GM12878 (cell line): ENCODE results near the gene CES3. TPM values are rescaled to one million over a fixed set of nuclear protein-coding genes. Genes with fewer than 3 reads are reported as not detected.

Source experiments
- ATAC-seq: fragments of 200-7000 bp; cut with Tn5 transposase; 3 replicates; pipeline ENCODE4 v1.9.1; 2020; ENCODE audit warnings: mild to moderate bottlenecking, moderate library complexity
- BruUV-seq: library from RNA; stranded (reverse); fragments of 400-500 nt; replicated peaks from 2 replicates; lab custom pipeline; 2021; lab: Mats Ljungman, UMichigan
- CTCF ChIA-PET: fragments of 300-600 bp; sonication (Branson Sonifier 250); formaldehyde crosslinking; extraction: SDS; loops from one replicate; lab custom pipeline; 2021; ENCODE audit warnings: inconsistent platforms; lab: Yijun Ruan, JAX
- POLR2A ChIA-PET: fragments of 350-600 bp; formaldehyde crosslinking; extraction: SDS; loops from one replicate; lab custom pipeline; 2021; ENCODE audit warnings: inconsistent platforms; lab: Charles Lee
- RAD21 ChIA-PET: fragments of 300-600 bp; sonication (Branson Sonifier 250); formaldehyde crosslinking; loops from one replicate; lab custom pipeline; 2023; ENCODE audit warnings: antibody characterized with exemption; ENCODE audit not compliant: unreplicated experiment; lab: Charles Lee
- SMC1A ChIA-PET: fragments of 300-600 bp; sonication (Branson Sonifier 250); formaldehyde crosslinking; loops from one replicate; lab custom pipeline; 2023; ENCODE audit not compliant: unreplicated experiment, uncharacterized antibody; lab: Charles Lee
- DNase-seq: peaks from one replicate; pipeline ENCODE4 v3.0.0-alpha.2; 2011; ENCODE audit warnings: low read depth, low spot score
- FAIRE-seq: peaks from 3 replicates; lab custom pipeline; 2011; peaks lifted over from hg19 to GRCh38; lab: Jason Lieb, UNC
- H2AFZ ChIP-seq: 2 replicates; pipeline ENCODE4 v1.6.0; 2011; ENCODE audit warnings: low read depth, low read length, control low read depth; ENCODE audit not compliant: control insufficient read depth
- H3K27ac ChIP-seq: 2 replicates; pipeline ENCODE4 v1.5.1; 2011; ENCODE audit warnings: control low read depth; ENCODE audit not compliant: control insufficient read depth, insufficient read depth
- H3K27me3 ChIP-seq, 2 experiments: replicated peaks in 1 of 2; 2 replicates each; pipeline versions ENCODE4 v1.6.0 to v1.6.1; 2011; ENCODE audit warnings: low read length in 1 of 2; ENCODE audit not compliant: control insufficient read depth in 2 of 2, insufficient read depth in 2 of 2
- H3K36me3 ChIP-seq, 2 experiments: 2 replicates each; pipeline ENCODE4 v1.5.1; 2011; ENCODE audit warnings: low read length in 1 of 2; ENCODE audit not compliant: control insufficient read depth in 2 of 2, insufficient read depth in 2 of 2
- H3K4me1 ChIP-seq: 2 replicates; pipeline ENCODE4 v1.6.1; 2011; ENCODE audit warnings: mild to moderate bottlenecking, low read length, moderate library complexity, mixed read lengths; ENCODE audit not compliant: control insufficient read depth, insufficient read depth
- H3K4me2 ChIP-seq: 2 replicates; pipeline ENCODE4 v1.6.0; 2011; ENCODE audit warnings: control low read depth; ENCODE audit not compliant: control insufficient read depth, insufficient read depth
- H3K4me3 ChIP-seq: fragments of 200-600 bp; sonication (generic); 2 replicates; pipeline ENCODE4 v1.5.1; 2016
- H3K79me2 ChIP-seq: 2 replicates; pipeline ENCODE4 v1.6.0; 2011; ENCODE audit warnings: low read length; ENCODE audit not compliant: control insufficient read depth, insufficient read depth
- H3K9ac ChIP-seq: 2 replicates; pipeline ENCODE4 v1.8.0; 2011; ENCODE audit warnings: low read length, control low read depth, mixed read lengths; ENCODE audit not compliant: control insufficient read depth, insufficient read depth
- H3K9me3 ChIP-seq: replicated peaks from 3 replicates; pipeline ENCODE4 v1.5.1; 2011; ENCODE audit warnings: mild to moderate bottlenecking, low read length; ENCODE audit not compliant: control insufficient read depth, insufficient read depth
- H4K20me1 ChIP-seq: 2 replicates; pipeline ENCODE4 v1.6.0; 2011; ENCODE audit not compliant: control insufficient read depth, insufficient read depth
- FOXM1 ChIP-seq: IDR thresholded peaks from 2 replicates; pipeline ENCODE4 v1.6.1; 2012; ENCODE audit warnings: low read depth, mild to moderate bottlenecking, inconsistent platforms, low read length, moderate library complexity
- IRF4 ChIP-seq: IDR thresholded peaks from 2 replicates; pipeline ENCODE4 v1.6.1; 2011; ENCODE audit warnings: low read depth, low read length
- MEF2B ChIP-seq: fragments of 450-650 bp; IDR thresholded peaks from 2 replicates; pipeline ENCODE4 v1.6.1; 2018; ENCODE audit warnings: mild to moderate bottlenecking, moderate library complexity; ENCODE audit not compliant: partially characterized antibody, poor library complexity, severe bottlenecking
- MTA3 ChIP-seq: IDR thresholded peaks from 2 replicates; pipeline ENCODE4 v1.6.1; 2012; ENCODE audit warnings: low read length, inconsistent platforms, borderline replicate concordance
- PAX5 ChIP-seq: IDR thresholded peaks from 2 replicates; pipeline ENCODE4 v1.6.1; 2011; ENCODE audit warnings: low read depth, low read length, borderline replicate concordance
- PML ChIP-seq: IDR thresholded peaks from 2 replicates; pipeline ENCODE4 v1.6.1; 2012; ENCODE audit warnings: low read length, inconsistent platforms
- RAD21 ChIP-seq: IDR thresholded peaks from 2 replicates; pipeline ENCODE4 v1.6.1; 2011; ENCODE audit warnings: mild to moderate bottlenecking, low read depth, low read length, moderate library complexity; ENCODE audit not compliant: insufficient read depth
- SPI1 ChIP-seq: IDR thresholded peaks from 2 replicates; pipeline ENCODE4 v1.6.1; 2011; ENCODE audit warnings: low read depth, mild to moderate bottlenecking, low read length, moderate library complexity, borderline replicate concordance; ENCODE audit not compliant: insufficient read depth
- ZNF622 ChIP-seq: fragments of 450-650 bp; IDR thresholded peaks from 2 replicates; pipeline ENCODE4 v1.6.1; 2017; ENCODE audit warnings: mild to moderate bottlenecking, inconsistent platforms
- WGBS: methylation state at CpG from one replicate; pipeline ENCODE4 v1.1.6; 2016; ENCODE audit warnings: low lambda C conversion rate; ENCODE audit not compliant: insufficient replicate concordance, insufficient coverage; ENCODE audit errors: missing lambda C conversion rate; 5-methylcytosine and 5-hydroxymethylcytosine counted together
- in situ Hi-C: fragments of 300-500 bp; cut with MboI; formaldehyde crosslinking; loops from 9 replicates; pipeline ENCODE4 v1.14.3; 2018; ENCODE audit warnings: mixed read lengths
- intact Hi-C: fragments of 100-400 bp; cut with micrococcal nuclease; formaldehyde crosslinking; loops from one replicate; pipeline ENCODE4 v1.14.2; 2022; ENCODE audit not compliant: unreplicated experiment
- polyA plus RNA-seq, 11 experiments: library from polyadenylated mRNA; depleted of rRNA in 4 of 11; unstranded in 6 of 11; stranded (reverse) in 5 of 11; fragments of >200 nt; fragmentation: Nextera tagmentation in 4 of 11; fragmentation: Illumina TruSeq in 1 of 11; extraction: Ambion mirVana in 4 of 11; extraction: Trizol in 1 of 11; gene quantifications; 1 replicate in 1 of 11; 2 replicates in 10 of 11; pipeline versions ENCODE4 v1.2.1 to v1.2.3, GENCODE V29; 2011 to 2016; ENCODE audit warnings: inconsistent platforms in 2 of 11, missing spikeins in 2 of 11, low read depth in 1 of 11
- total RNA-seq, 4 experiments: library from RNA; depleted of rRNA in 3 of 4; stranded (reverse); fragments of >200 nt in 3 of 4; fragmentation: Illumina TruSeq in 1 of 4; extraction: Trizol in 1 of 4; gene quantifications; 2 replicates each; pipeline versions ENCODE4 v1.2.1 to v1.2.3, GENCODE V29; 2013 to 2021
- TF ChIP-seq, protein P1 (sequence below): IDR thresholded peaks from 2 replicates; pipeline ENCODE4 v1.6.1; 2012; ENCODE audit warnings: low read depth, low read length, improper control_type of control experiment
- TF ChIP-seq, protein P2 (sequence below): IDR thresholded peaks from 2 replicates; pipeline ENCODE4 v1.6.1; 2011; ENCODE audit warnings: mild to moderate bottlenecking, low read depth, low read length, moderate library complexity; ENCODE audit not compliant: insufficient replicate concordance
- TF ChIP-seq, protein P3 (sequence below): fragments of 450-650 bp; formaldehyde crosslinking; IDR thresholded peaks from 2 replicates; pipeline ENCODE4 v1.5.0; 2022; ENCODE audit warnings: mild to moderate bottlenecking, missing genetic modification characterization
- TF ChIP-seq, protein P4 (sequence below): fragments of 450-650 bp; IDR thresholded peaks from 2 replicates; pipeline ENCODE4 v1.6.1; 2016; ENCODE audit warnings: mild to moderate bottlenecking, moderate library complexity, borderline replicate concordance

The CES3 gene
- total and polyA plus RNA-seq, 10 of the 15 experiments (the other 5 are each of a cell fraction or from before 2014, with no cell fraction given), result 0.09 to 3.1 (median 0.76) TPM

DNA sequence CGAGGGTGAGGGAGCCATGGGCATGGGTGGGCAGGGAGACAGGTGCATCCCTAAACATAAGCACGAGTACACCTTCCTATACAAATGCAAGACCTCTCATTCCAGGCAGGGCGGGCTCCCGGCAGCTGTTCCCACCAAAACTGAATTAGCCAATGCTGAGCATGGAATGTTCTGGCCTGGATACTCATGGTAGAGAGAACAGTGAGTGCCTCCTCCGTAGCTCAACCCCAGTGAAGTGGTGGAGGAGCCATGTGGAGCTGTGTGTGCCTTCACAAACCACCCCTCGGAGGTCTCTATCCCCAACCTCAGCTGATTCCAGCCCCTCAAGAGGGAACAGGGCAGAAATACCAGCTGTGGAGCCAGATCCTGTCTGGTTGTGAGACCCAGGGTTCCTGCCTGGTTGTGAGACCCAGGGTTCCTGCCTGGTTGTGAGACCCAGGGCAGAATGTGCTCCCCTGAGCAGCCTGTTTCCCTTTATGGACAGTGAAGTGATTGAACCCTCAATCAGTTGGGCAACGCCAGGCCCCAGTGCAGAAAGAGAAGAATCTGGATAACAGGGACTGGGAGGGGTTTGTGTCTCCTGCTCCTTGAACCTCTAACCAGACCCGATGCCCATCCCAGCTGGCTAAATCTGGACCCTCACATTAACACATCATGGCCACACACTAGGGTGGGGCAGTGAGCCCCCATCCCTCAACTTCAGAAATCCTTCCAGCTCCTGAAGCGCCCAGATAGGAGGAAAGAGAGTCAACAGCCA, 40.0 kb upstream of the CES3 start:
- 26% methylated on average over 9 of the region's 9 CpGs for WGBS
- Histone ChIP-seq H3K27ac (no peak overlapping the region), H3K9me3 (no peaks in the 10 kb centered on the region), H3K27me3 (peaks cover 0 to 3% of the 10 kb centered on the region in 2 experiments; a peak in 3 of 4 replicates), H3K36me3 (no peaks in the 10 kb centered on the region), H3K4me1 (peaks cover 8% of the 10 kb centered on the region), H3K4me3 (no peak overlapping the region), H4K20me1 (no peaks in the 10 kb centered on the region), H3K9ac (no peak overlapping the region), H3K79me2 (no peaks in the 10 kb centered on the region), H3K4me2 (no peak overlapping the region), H2AFZ (no peak overlapping the region)
- in situ Hi-C loops, result no loop called here
- RAD21 ChIA-PET, result interaction anchor here (1.0 kb wide), 1 partner anchor 11 kb away, joined by 3 read pairs; no protein-coding TSS in a partner anchor
- no peak for FAIRE-seq
- no TSS peak for BruUV-seq
- CTCF ChIA-PET, result interaction anchor here (1.0 to 1.1 kb wide), 2 partner anchors 11 to 26 kb away, joined by 3 read pairs; no protein-coding TSS in a partner anchor
- DNase-seq, result no peak
- SMC1A ChIA-PET, result no interaction called here
- TF ChIP-seq, protein P1, sequence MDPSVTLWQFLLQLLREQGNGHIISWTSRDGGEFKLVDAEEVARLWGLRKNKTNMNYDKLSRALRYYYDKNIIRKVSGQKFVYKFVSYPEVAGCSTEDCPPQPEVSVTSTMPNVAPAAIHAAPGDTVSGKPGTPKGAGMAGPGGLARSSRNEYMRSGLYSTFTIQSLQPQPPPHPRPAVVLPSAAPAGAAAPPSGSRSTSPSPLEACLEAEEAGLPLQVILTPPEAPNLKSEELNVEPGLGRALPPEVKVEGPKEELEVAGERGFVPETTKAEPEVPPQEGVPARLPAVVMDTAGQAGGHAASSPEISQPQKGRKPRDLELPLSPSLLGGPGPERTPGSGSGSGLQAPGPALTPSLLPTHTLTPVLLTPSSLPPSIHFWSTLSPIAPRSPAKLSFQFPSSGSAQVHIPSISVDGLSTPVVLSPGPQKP, result no peak
- TF ChIP-seq IRF4 (no peak), PAX5 (no peak), RAD21 (no peak), ZNF622 (no peak), PML (no peak), MEF2B (no peak), MTA3 (no peak), SPI1 (no peak), FOXM1 (no peak)
- TF ChIP-seq, protein P2, sequence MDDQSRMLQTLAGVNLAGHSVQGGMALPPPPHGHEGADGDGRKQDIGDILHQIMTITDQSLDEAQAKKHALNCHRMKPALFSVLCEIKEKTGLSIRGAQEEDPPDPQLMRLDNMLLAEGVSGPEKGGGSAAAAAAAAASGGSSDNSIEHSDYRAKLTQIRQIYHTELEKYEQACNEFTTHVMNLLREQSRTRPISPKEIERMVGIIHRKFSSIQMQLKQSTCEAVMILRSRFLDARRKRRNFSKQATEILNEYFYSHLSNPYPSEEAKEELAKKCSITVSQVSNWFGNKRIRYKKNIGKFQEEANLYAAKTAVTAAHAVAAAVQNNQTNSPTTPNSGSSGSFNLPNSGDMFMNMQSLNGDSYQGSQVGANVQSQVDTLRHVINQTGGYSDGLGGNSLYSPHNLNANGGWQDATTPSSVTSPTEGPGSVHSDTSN, result no peak
- TF ChIP-seq, protein P3, sequence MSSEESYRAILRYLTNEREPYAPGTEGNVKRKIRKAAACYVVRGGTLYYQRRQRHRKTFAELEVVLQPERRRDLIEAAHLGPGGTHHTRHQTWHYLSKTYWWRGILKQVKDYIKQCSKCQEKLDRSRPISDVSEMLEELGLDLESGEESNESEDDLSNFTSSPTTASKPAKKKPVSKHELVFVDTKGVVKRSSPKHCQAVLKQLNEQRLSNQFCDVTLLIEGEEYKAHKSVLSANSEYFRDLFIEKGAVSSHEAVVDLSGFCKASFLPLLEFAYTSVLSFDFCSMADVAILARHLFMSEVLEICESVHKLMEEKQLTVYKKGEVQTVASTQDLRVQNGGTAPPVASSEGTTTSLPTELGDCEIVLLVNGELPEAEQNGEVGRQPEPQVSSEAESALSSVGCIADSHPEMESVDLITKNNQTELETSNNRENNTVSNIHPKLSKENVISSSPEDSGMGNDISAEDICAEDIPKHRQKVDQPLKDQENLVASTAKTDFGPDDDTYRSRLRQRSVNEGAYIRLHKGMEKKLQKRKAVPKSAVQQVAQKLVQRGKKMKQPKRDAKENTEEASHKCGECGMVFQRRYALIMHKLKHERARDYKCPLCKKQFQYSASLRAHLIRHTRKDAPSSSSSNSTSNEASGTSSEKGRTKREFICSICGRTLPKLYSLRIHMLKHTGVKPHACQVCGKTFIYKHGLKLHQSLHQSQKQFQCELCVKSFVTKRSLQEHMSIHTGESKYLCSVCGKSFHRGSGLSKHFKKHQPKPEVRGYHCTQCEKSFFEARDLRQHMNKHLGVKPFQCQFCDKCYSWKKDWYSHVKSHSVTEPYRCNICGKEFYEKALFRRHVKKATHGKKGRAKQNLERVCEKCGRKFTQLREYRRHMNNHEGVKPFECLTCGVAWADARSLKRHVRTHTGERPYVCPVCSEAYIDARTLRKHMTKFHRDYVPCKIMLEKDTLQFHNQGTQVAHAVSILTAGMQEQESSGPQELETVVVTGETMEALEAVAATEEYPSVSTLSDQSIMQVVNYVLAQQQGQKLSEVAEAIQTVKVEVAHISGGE (CRISPR knock-in tag), result no peak
- TF ChIP-seq, protein P4, sequence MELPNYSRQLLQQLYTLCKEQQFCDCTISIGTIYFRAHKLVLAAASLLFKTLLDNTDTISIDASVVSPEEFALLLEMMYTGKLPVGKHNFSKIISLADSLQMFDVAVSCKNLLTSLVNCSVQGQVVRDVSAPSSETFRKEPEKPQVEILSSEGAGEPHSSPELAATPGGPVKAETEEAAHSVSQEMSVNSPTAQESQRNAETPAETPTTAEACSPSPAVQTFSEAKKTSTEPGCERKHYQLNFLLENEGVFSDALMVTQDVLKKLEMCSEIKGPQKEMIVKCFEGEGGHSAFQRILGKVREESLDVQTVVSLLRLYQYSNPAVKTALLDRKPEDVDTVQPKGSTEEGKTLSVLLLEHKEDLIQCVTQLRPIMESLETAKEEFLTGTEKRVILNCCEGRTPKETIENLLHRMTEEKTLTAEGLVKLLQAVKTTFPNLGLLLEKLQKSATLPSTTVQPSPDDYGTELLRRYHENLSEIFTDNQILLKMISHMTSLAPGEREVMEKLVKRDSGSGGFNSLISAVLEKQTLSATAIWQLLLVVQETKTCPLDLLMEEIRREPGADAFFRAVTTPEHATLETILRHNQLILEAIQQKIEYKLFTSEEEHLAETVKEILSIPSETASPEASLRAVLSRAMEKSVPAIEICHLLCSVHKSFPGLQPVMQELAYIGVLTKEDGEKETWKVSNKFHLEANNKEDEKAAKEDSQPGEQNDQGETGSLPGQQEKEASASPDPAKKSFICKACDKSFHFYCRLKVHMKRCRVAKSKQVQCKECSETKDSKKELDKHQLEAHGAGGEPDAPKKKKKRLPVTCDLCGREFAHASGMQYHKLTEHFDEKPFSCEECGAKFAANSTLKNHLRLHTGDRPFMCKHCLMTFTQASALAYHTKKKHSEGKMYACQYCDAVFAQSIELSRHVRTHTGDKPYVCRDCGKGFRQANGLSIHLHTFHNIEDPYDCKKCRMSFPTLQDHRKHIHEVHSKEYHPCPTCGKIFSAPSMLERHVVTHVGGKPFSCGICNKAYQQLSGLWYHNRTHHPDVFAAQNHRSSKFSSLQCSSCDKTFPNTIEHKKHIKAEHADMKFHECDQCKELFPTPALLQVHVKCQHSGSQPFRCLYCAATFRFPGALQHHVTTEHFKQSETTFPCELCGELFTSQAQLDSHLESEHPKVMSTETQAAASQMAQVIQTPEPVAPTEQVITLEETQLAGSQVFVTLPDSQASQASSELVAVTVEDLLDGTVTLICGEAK, result no peak
- POLR2A ChIA-PET, result interaction anchor here (0.6 kb wide), 1 partner anchor 1676 kb away, joined by 3 read pairs; no protein-coding TSS in a partner anchor
- ATAC-seq, result no peak
- intact Hi-C loops, result no loop called here
